ENCODE measurements around the gene ST6GALNAC4. TPM values are rescaled to one million over a fixed set of nuclear protein-coding genes. Genes with fewer than 3 reads are reported as not detected.

Gene ST6GALNAC4
- total RNA-seq, 1 donor from 2014 or later = 5.5 TPM

- Histone ChIP-seq H3K4me2 (no peak overlapping the region), H2AFZ (replicated peaks) (no peak overlapping the region), H3K4me3 (no peak overlapping the region), H3K27me3 (no peaks in the 10 kb centered on the region), H4K20me1 (ENCODE audit: low read depth) (no peaks in the 10 kb centered on the region), H3K36me3 (no peaks in the 10 kb centered on the region), H3K4me1 (no peaks in the 10 kb centered on the region), H3K9me3 (ENCODE audit: low read depth) (no peaks in the 10 kb centered on the region), H3K79me2 (ENCODE audit: low read depth) (no peaks in the 10 kb centered on the region), H3K27ac (no peak overlapping the region), H3K9ac (no peak overlapping the region), H3F3A (ENCODE audit: low read depth) (no peaks in the 10 kb centered on the region)
- TF ChIP-seq EZH2phosphoT487 (IDR thresholded peaks at IDR 0.05) (no peak), EZH2 (IDR thresholded peaks at IDR 0.05) (no peak), CTCF (IDR thresholded peaks at IDR 0.05) (no peak)
- DNase-seq (ENCODE audit: low spot score) = no peak
- Mint-ChIP-seq H3K4me1 (peaks cover 16% of the 10 kb centered on the region), H3K9me3 (no peaks in the 10 kb centered on the region), H3K4me3 (no peak overlapping the region), H3K27ac (peak overlapping the region; percentile 58), H3K27me3 (ENCODE audit: insufficient read depth, low read depth) (peaks cover 5% of the 10 kb centered on the region), H3K36me3 (no peaks in the 10 kb centered on the region)
These were observed 56.6 kb downstream of the ST6GALNAC4 start for GRCh38 chr9:127860260-127860659.

GRCh38 chr9:127858041-127858512, 58.8 kb downstream of the ST6GALNAC4 start:
- Mint-ChIP-seq H3K4me1 (peaks cover 14% of the 10 kb centered on the region), H3K9me3 (no peaks in the 10 kb centered on the region), H3K27ac (peak overlapping the region; percentile 85), H3K36me3 (no peaks in the 10 kb centered on the region), H3K27me3 (ENCODE audit: insufficient read depth, low read depth) (peaks cover 5% of the 10 kb centered on the region), H3K4me3 (no peak overlapping the region)
- Histone ChIP-seq H4K20me1 (ENCODE audit: low read depth) (no peaks in the 10 kb centered on the region), H3K4me3 (no peak overlapping the region), H3K27ac (no peak overlapping the region), H3K36me3 (no peaks in the 10 kb centered on the region), H3K9me3 (ENCODE audit: low read depth) (no peaks in the 10 kb centered on the region), H3K4me2 (no peak overlapping the region), H2AFZ (replicated peaks) (no peak overlapping the region), H3K79me2 (ENCODE audit: low read depth) (no peaks in the 10 kb centered on the region), H3F3A (ENCODE audit: low read depth) (no peaks in the 10 kb centered on the region), H3K4me1 (no peaks in the 10 kb centered on the region), H3K9ac (no peak overlapping the region), H3K27me3 (no peaks in the 10 kb centered on the region)
- no peak for DNase-seq (ENCODE audit: low spot score)
- TF ChIP-seq CTCF (IDR thresholded peaks at IDR 0.05) (no peak), EZH2 (IDR thresholded peaks at IDR 0.05) (no peak), EZH2phosphoT487 (IDR thresholded peaks at IDR 0.05) (no peak)

Small RNA genes within 50 kb of the gene (microRNA-seq; reads per million reads assigned to microRNA genes)
- not detected for gene MIR4672

Small RNA genes within 50 kb of the gene (small RNA-seq; reads per million reads assigned to genes)
- gene MIR4672 = not detected

Other genes starting within 250 kb of the ST6GALNAC4 start
- gene CFAP157, start 210.1 kb downstream of the ST6GALNAC4 start, total RNA-seq (ENCODE audit: low replicate concordance) = 0.31 TPM in 1 of 2 replicates, not detected in the other
- 1.3 and 5.4 TPM in 2 replicates for gene PTRH1, start 201.4 kb downstream of the ST6GALNAC4 start, total RNA-seq (ENCODE audit: low replicate concordance)
- gene TTC16, start 201.0 kb downstream of the ST6GALNAC4 start, total RNA-seq (ENCODE audit: low replicate concordance) = not detected in 2 replicates
- 5.5 and 18.3 TPM in 2 replicates for gene TOR2A, start 181.7 kb downstream of the ST6GALNAC4 start, total RNA-seq (ENCODE audit: low replicate concordance)
- gene SH2D3C, start 138.4 kb downstream of the ST6GALNAC4 start, total RNA-seq (ENCODE audit: low replicate concordance) = 1.8 and 1.9 TPM in 2 replicates
- gene CDK9, start 131.0 kb downstream of the ST6GALNAC4 start, total RNA-seq (ENCODE audit: low replicate concordance) = 22.5 and 47.8 TPM in 2 replicates
- gene FPGS, start 114.2 kb downstream of the ST6GALNAC4 start, total RNA-seq (ENCODE audit: low replicate concordance) = 32.8 and 60.5 TPM in 2 replicates
- 0.19 TPM in 1 of 2 replicates, not detected in the other for gene ENG, start 62.4 kb downstream of the ST6GALNAC4 start, total RNA-seq (ENCODE audit: low replicate concordance)
- 20.5 and 25.6 TPM in 2 replicates for gene AK1, start 39.4 kb downstream of the ST6GALNAC4 start, total RNA-seq (ENCODE audit: low replicate concordance)
- 14.3 and 42.7 TPM in 2 replicates for gene ST6GALNAC6, start 17.4 kb downstream of the ST6GALNAC4 start, total RNA-seq (ENCODE audit: low replicate concordance)
- 1.4 and 8.8 TPM in 2 replicates for gene PIP5KL1, start 13.7 kb upstream of the ST6GALNAC4 start, total RNA-seq (ENCODE audit: low replicate concordance)
- 9.1 and 20.5 TPM in 2 replicates for gene DPM2, start 20.8 kb upstream of the ST6GALNAC4 start, total RNA-seq (ENCODE audit: low replicate concordance)
- 8.8 and 30.8 TPM in 2 replicates for gene EEIG1, start 63.9 kb upstream of the ST6GALNAC4 start, total RNA-seq (ENCODE audit: low replicate concordance)
- 8.4 and 9.5 TPM in 2 replicates for gene NAIF1, start 150.3 kb upstream of the ST6GALNAC4 start, total RNA-seq (ENCODE audit: low replicate concordance)
- gene SLC25A25, start 151.2 kb upstream of the ST6GALNAC4 start, total RNA-seq (ENCODE audit: low replicate concordance) = 8.5 and 15.7 TPM in 2 replicates
- gene PTGES2, start 210.7 kb upstream of the ST6GALNAC4 start, total RNA-seq (ENCODE audit: low replicate concordance) = 25.7 and 61.2 TPM in 2 replicates
- not detected in 2 replicates for gene LCN2, start 232.4 kb upstream of the ST6GALNAC4 start, total RNA-seq (ENCODE audit: low replicate concordance)
- 69.4 and 228 TPM in 2 replicates for gene BBLN, start 243.2 kb upstream of the ST6GALNAC4 start, total RNA-seq (ENCODE audit: low replicate concordance)